NCI-H510A (cell line): Measurements from ENCODE around the gene RELCH.

Experiments used
- DNase-seq: peaks from one replicate; lab custom pipeline; 2025; lab: John Stamatoyannopoulos, UW

The RELCH gene

DNA sequence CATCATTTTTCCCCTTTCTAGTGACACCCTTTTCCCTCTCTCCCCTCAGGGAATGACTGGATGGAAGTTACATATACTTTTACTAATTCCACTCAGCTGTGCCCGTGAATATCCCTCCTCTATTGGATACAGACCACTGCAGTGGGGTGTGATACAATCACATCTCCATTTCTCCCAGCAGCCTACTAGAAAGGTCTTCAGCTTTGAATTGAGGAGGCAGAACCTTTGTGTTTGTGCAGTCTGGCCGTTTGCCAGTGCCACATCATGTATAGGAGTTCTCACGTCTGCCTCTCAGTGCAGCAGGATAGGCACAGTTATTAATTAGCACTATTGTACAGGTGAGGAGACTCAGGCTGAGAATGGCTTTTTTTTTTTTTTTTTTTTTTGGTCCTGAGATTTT lies 154.4 kb downstream of the RELCH start:
- no peak for DNase-seq

GRCh38 chr18:62342884-62343283 lies 155.8 kb downstream of the RELCH start:
- no peak for DNase-seq

DNA sequence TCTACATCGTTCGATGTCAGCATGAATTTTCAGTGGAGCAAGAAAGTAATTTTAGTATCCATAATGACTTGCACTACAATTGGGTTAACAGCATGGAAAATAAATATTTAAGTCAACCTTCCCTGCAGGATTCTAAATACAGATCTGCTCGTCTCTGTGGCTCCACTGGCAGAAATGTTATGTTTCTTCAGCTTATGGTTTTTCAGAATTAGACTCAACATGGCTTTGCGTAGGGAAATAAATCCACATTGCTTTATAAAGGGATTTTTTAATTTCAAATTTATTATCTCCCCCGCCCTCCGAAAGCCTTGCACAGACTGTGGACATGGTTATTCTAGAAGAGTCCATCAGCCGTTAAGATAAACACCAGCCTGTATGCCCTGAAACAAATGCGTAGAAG lies 156.3 kb downstream of the RELCH start:
- no peak for DNase-seq

GRCh38 chr18:62345909-62346308 lies 158.9 kb downstream of the RELCH start:
- DNase-seq: no peak

- no peak for DNase-seq
Observed at GRCh38 chr18:62346333-62347088, 159.5 kb downstream of the RELCH start.

DNA sequence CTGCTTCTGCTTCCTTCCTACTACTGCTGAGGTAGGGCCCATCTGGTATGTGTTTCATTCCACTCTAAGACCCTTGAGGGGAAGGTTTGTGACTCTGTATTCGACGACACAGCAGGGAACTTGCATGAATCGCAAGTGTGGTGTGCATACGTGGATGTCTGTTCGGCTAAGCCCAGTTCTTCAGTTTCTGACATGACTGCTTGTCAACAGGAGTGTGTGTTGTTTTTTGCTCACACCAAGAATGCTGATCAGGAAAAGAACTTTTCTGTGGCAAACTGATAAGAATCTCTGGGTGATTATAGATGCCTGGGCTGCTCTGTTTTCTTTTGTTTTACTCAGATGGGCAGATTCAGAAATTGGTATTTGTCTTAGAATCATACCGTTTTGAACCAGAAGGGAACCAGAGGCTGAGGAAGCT lies 160.0 kb downstream of the RELCH start:
- no peak for DNase-seq

- no peak for DNase-seq
Observed at GRCh38 chr18:62348474-62348873, 161.4 kb downstream of the RELCH start.

DNA sequence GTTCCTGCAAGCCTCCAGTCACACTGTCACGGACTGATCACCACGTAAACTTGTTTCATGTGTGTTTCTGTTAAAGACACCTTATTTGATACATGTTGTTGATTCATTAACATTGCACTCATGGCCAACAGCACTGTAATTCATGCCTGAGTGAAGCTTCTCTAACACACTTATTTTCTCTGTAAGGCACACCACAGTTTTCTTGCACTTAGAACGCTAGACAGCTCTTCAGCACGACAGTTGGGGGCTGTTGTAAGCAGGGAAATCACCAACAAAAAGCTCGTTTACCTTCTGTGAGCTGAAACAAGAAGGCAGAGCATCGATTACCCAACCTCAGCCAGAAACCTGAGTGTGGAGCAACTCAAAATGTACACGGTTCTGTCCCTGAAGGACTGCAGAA lies 166.1 kb downstream of the RELCH start:
- DNase-seq: no peak

DNA sequence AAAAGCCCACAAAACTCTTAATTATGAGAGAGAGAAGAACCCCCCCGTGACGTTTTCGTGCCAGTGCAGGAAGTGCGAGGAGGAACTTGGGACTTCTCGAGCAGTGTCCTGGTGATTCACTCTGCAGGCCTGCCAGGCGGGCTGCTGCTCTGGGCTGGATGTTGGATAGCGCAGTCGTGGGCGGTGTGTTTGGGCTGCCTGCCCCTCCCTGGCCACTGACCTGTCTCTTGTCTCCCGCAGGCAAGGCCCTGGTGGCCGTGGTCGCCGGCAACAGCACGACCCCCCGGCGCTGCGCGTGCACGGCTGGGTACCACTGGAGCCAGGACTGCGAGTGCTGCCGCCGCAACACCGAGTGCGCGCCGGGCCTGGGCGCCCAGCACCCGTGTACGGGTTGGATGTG lies 167.1 kb downstream of the RELCH start:
- DNase-seq: no peak

DNA sequence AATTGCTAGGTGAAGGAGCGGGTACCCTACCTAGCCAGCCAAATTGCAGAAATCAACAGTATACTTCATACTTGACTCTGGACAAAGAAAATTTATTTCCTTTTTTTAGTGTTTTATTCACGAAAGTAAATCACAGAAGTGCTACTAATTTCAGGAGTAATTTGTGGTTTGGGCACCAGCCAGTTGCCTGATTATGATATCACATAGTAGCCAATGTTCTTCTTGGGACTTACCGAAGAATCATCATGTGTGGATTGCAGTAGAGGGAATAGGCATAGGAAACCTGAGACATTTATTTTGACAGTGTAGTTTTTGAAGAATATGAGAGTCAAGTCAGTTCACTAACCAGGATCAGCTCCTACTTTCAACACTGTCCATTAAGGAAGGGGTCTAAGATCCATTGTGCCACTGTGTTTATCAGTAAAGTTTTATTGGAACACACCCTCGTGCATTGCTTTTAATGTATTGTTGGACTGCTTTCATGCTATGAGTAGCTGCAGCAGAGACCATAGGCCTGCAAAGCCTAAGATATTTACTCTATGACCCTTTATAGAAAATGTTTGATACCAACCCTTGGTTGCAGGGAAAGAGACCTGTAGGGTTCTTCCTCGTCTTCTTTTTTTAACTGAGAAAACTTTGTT lies 170.1 kb downstream of the RELCH start:
- no peak for DNase-seq
